ENCODE data around the gene HCRT. TPM values are rescaled to one million over a fixed set of nuclear protein-coding genes. Genes with fewer than 3 reads are reported as not detected.

The HCRT gene
- total and polyA plus RNA-seq, 11 donors = not detected

DNA sequence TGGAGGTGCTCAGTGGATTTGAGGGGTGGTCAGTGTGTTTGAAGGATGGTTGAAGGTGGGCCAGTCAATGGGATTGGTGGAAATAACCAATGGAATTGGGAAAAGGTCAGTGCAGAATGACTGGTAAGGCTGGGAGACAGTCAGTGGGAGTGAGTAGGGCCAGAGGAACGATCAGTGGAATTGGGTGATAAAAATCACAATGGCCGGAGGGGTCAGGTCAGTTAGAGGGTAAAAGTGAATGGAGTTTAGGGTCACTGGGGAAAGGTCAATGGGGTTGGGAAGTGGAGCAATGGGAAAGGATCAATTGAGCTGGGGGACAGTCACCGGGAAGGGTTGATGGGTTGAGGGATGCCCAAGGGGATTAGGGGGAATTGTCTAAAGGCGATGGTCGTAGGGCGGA, 19.5 kb downstream of the HCRT start:
- H3K4me1 ChIP-seq = peaks cover 0 to 6% (median 0%) of the 10 kb centered on the region in 12 donors
- H3K27me3 ChIP-seq = no peaks in the 10 kb centered on the region
- H3K4me3 ChIP-seq = no peak overlapping the region
- WGBS, 4 donors = 85 to 90% (median 86%) methylated on average over 6 of the region's 6 CpGs
- no peak for ATAC-seq
- no peak for TF ChIP-seq CTCF (IDR thresholded peaks at IDR 0.05)
- TF ChIP-seq POLR2A (IDR thresholded peaks at IDR 0.05) = no peak
- DNase-seq = no peak
- no peaks in the 10 kb centered on the region for H3K36me3 ChIP-seq
- intact Hi-C loops (cut with DNase I) = no loop called here
- no peaks in the 10 kb centered on the region for H3K9me3 ChIP-seq
- no peak overlapping the region for H3K27ac ChIP-seq

DNA sequence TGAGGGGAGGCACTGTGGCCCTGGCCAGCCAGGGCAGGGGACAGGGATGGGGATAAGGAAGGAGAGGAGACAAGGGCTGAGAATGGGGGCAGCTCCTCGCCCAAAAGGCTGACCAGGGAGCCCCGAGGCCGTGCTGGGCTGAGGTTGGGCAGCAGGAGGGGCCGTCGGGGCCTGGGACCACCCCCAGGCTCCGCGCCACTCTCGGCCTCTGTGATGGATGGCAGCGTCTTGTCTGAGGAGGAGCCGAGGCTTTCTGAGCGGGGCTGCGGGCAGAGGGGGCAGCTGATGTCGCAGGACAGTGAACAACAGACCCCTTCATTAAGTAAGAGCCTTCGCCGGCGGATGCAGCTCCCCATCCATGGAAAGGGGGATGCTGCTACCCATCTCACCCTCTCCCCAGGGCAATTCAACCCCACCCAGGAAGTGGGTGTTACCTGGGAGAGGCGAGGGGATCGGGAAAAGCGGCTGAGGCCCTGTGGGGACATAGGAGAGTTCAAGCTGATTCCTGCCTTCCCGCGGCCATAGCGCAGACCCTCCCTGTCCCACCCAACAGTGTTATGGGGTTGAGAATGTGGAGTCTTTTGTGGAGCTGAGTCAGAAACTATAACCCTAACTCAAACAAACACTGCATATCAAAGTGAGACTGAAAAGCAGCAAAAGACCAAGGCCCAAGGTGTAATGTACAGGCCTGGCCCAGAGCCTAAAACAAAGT, 21.4 kb downstream of the HCRT start:
- no peak for TF ChIP-seq POLR2A (IDR thresholded peaks at IDR 0.05)
- no peak for TF ChIP-seq CTCF (IDR thresholded peaks at IDR 0.05)
- no peak for ATAC-seq
- Histone ChIP-seq H3K27ac (no peak overlapping the region), H3K9me3 (no peaks in the 10 kb centered on the region), H3K36me3 (no peaks in the 10 kb centered on the region), H3K4me1 (peaks cover 0 to 6% (median 0%) of the 10 kb centered on the region in 12 donors), H3K4me3 (no peak overlapping the region), H3K27me3 (no peaks in the 10 kb centered on the region)
- DNase-seq = no peak
- intact Hi-C loops (cut with DNase I) = no loop called here
- 63 to 70% (median 66%) methylated on average over 22 of the region's 22 CpGs for WGBS, 4 donors

DNA sequence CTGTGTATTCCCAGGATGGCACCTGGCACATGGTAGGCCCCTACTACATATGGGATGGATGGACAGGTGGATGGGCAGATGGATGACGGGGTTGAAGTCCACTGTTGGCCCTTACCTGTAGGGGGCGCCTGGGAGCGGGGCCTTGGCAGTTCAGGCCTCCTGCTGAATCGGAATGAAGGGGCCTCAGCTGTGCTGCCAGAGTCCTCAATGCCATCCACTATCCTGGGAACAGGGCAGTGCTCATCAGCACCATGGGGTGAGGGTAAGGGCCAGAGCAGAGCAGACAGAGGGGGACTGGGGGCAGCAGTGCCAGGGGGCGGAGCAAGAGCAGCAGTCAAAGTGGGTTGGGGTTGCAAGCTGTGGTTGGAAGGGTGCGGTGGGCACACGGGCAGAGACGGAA, 22.1 kb downstream of the HCRT start:
- TF ChIP-seq CTCF (IDR thresholded peaks at IDR 0.05) = peak in 9 of 12 donors; percentile 6 to 37 (median 27)
- no peak for TF ChIP-seq POLR2A (IDR thresholded peaks at IDR 0.05)
- Histone ChIP-seq H3K27ac (no peak overlapping the region), H3K4me3 (no peak overlapping the region), H3K9me3 (no peaks in the 10 kb centered on the region), H3K4me1 (peaks cover 0 to 6% (median 0%) of the 10 kb centered on the region in 12 donors), H3K36me3 (no peaks in the 10 kb centered on the region), H3K27me3 (no peaks in the 10 kb centered on the region)
- WGBS, 4 donors = 61 to 66% (median 63%) methylated on average over 8 of the region's 8 CpGs
- intact Hi-C loops (cut with DNase I) = no loop called here
- peak in 1 of 4 donors; percentile 26 for ATAC-seq
- no peak for DNase-seq

DNA sequence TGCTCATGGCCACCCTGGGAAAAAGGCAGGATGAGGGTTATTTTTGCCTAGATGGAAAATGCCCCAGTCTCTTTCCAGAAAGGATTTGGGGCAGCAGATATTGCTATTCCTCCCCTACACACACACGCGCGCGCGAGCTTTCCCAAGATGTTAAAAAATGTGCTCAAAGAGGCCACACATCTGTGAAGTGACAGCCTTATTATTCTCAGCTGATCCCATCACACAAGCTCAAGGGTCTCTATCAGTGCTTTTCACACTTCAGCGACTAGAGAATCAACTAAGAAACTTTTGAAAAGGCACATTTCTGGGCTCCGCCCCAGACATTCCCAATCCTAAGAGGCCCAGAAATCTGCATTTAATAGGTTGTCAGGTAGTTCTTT, 24.7 kb downstream of the HCRT start:
- TF ChIP-seq POLR2A (IDR thresholded peaks at IDR 0.05) (no peak), CTCF (IDR thresholded peaks at IDR 0.05) (no peak)
- H3K27ac ChIP-seq = no peak overlapping the region
- H3K9me3 ChIP-seq = no peaks in the 10 kb centered on the region
- no peaks in the 10 kb centered on the region for H3K36me3 ChIP-seq
- WGBS, 4 donors = 83 to 87% (median 86%) methylated on average over 7 of the region's 7 CpGs
- H3K27me3 ChIP-seq = no peaks in the 10 kb centered on the region
- DNase-seq (no peak), ATAC-seq (no peak)
- intact Hi-C loops (cut with DNase I) = no loop called here
- no peak overlapping the region for H3K4me3 ChIP-seq
- H3K4me1 ChIP-seq = peaks cover 0 to 9% (median under 1%) of the 10 kb centered on the region in 12 donors
